CD14-positive monocyte (primary cell): Measurements from ENCODE around the gene KCNT2. TPM values are rescaled to one million over a fixed set of nuclear protein-coding genes. Genes with fewer than 3 reads are reported as not detected.

ENCODE experiments used
- DNase-seq, 3 donors: peaks; one replicate each; pipeline ENCODE4 v3.0.0-alpha.2; 2011 to 2022
- H2AFZ ChIP-seq: 2 replicates; pipeline ENCODE4 v1.6.0; 2012; ENCODE audit warnings: mild to moderate bottlenecking, low read depth, low read length, inconsistent platforms; ENCODE audit not compliant: insufficient read depth, poor library complexity, severe bottlenecking
- H3K27ac ChIP-seq, 2 donors: 1 replicate in 1 of 2; 2 replicates in 1 of 2; pipeline ENCODE4 v1.5.1; 2012 to 2013; ENCODE audit warnings: low read length in 2 of 2, control low read depth in 1 of 2, inconsistent platforms in 1 of 2, low read depth in 1 of 2, mild to moderate bottlenecking in 1 of 2
- H3K27me3 ChIP-seq, 2 donors: one replicate each; pipeline versions ENCODE4 v1.6.0 to v1.6.1; 2011 to 2013; ENCODE audit warnings: low read length in 2 of 2; ENCODE audit not compliant: control insufficient read depth in 2 of 2, insufficient read depth in 2 of 2
- H3K36me3 ChIP-seq, 2 donors: replicated peaks in 1 of 2; 1 replicate in 1 of 2; 2 replicates in 1 of 2; pipeline versions ENCODE4 v1.5.1 to v1.6.1; 2012 to 2013; ENCODE audit warnings: low read length in 2 of 2, control low read depth in 1 of 2, inconsistent platforms in 1 of 2, mild to moderate bottlenecking in 1 of 2; ENCODE audit not compliant: insufficient read depth in 2 of 2, control insufficient read depth in 1 of 2
- H3K4me1 ChIP-seq, 2 donors: 1 replicate in 1 of 2; 2 replicates in 1 of 2; pipeline versions ENCODE4 v1.5.1 to v1.6.1; 2012 to 2013; ENCODE audit warnings: low read length in 2 of 2, control low read depth in 1 of 2, inconsistent platforms in 1 of 2, mild to moderate bottlenecking in 1 of 2, moderate library complexity in 1 of 2; ENCODE audit not compliant: insufficient read depth in 2 of 2, control insufficient read depth in 1 of 2
- H3K4me2 ChIP-seq: replicated peaks from 2 replicates; pipeline ENCODE3; 2012; ENCODE audit warnings: low read length, moderate library complexity, mild to moderate bottlenecking; ENCODE audit not compliant: poor library complexity, severe bottlenecking; ENCODE audit errors: extremely low read depth
- H3K4me3 ChIP-seq, 3 experiments: fragments of 200-600 bp in 1 of 3; sonication (generic) in 1 of 3; replicated peaks in 1 of 3; 1 replicate in 2 of 3; 2 replicates in 1 of 3; pipeline ENCODE4 v1.5.1; 2011 to 2013; ENCODE audit warnings: low read length in 3 of 3, mild to moderate bottlenecking in 3 of 3, control low read depth in 2 of 3, low read depth in 2 of 3, inconsistent platforms in 1 of 3, moderate library complexity in 1 of 3
- H3K79me2 ChIP-seq: 2 replicates; pipeline ENCODE4 v1.6.0; 2012; ENCODE audit warnings: mild to moderate bottlenecking, control low read depth, inconsistent platforms, low read length, moderate library complexity; ENCODE audit not compliant: insufficient read depth
- H3K9ac ChIP-seq: 2 replicates; pipeline ENCODE4 v1.6.0; 2017; ENCODE audit warnings: low read length, mild to moderate bottlenecking; ENCODE audit not compliant: insufficient read depth, poor library complexity, severe bottlenecking
- H3K9me3 ChIP-seq, 2 donors: replicated peaks in 1 of 2; 1 replicate in 1 of 2; 2 replicates in 1 of 2; pipeline versions ENCODE4 v1.5.1 to v1.6.1; 2012 to 2013; ENCODE audit warnings: low read length in 2 of 2, control low read depth in 1 of 2; ENCODE audit not compliant: control insufficient read depth in 1 of 2, insufficient read depth in 1 of 2
- H4K20me1 ChIP-seq: 2 replicates; pipeline ENCODE4 v1.6.0; 2012; ENCODE audit warnings: mild to moderate bottlenecking, low read length, control low read depth, moderate library complexity; ENCODE audit not compliant: insufficient read depth
- H3K27ac Mint-ChIP-seq, 7 donors: one replicate each; pipeline ENCODE4 v1.8.0; 2020; ENCODE audit warnings: mild to moderate bottlenecking in 7 of 7, mixed read lengths in 7 of 7, moderate library complexity in 6 of 7, inconsistent platforms in 2 of 7
- H3K27me3 Mint-ChIP-seq, 3 donors: one replicate each; pipeline ENCODE4 v1.8.0; 2021 to 2022; ENCODE audit warnings: low read depth in 3 of 3, mild to moderate bottlenecking in 3 of 3, mixed read lengths in 3 of 3, moderate library complexity in 3 of 3, inconsistent platforms in 1 of 3
- H3K36me3 Mint-ChIP-seq, 2 donors: one replicate each; pipeline ENCODE4 v1.8.0; 2020; ENCODE audit warnings: mixed read lengths in 2 of 2, inconsistent platforms in 1 of 2, mild to moderate bottlenecking in 1 of 2
- H3K4me1 Mint-ChIP-seq: one replicate; pipeline ENCODE4 v1.8.0; 2020; ENCODE audit warnings: mild to moderate bottlenecking, mixed read lengths
- H3K4me3 Mint-ChIP-seq, 2 donors: one replicate each; pipeline ENCODE4 v1.8.0; 2020; ENCODE audit warnings: mild to moderate bottlenecking in 2 of 2, mixed read lengths in 2 of 2, moderate library complexity in 1 of 2
- H3K9me3 Mint-ChIP-seq, 7 donors: one replicate each; pipeline ENCODE4 v1.8.0; 2020 to 2022; ENCODE audit warnings: mixed read lengths in 7 of 7, mild to moderate bottlenecking in 6 of 7, moderate library complexity in 6 of 7, inconsistent platforms in 2 of 7
- WGBS: methylation state at CpG from one replicate; pipeline ENCODE4 v1.1.5; 2013; ENCODE audit warnings: missing lambda C conversion rate; ENCODE audit not compliant: insufficient coverage; 5-methylcytosine and 5-hydroxymethylcytosine counted together
- intact Hi-C, 2 donors: fragments of 100-400 bp; cut with micrococcal nuclease; formaldehyde crosslinking; loops; one replicate each; pipeline versions ENCODE4 v1.15.0 to v1.15.1; 2023
- polyA plus RNA-seq, 3 donors: library from polyadenylated mRNA; depleted of rRNA in 1 of 3; unstranded in 2 of 3; stranded (reverse) in 1 of 3; fragments of 300-500 nt in 2 of 3; fragments of >200 nt in 1 of 3; fragmentation: Illumina TruSeq in 2 of 3; gene quantifications; 1 replicate in 2 of 3; 2 replicates in 1 of 3; pipeline ENCODE4 v1.2.3, GENCODE V29; 2012 to 2021
- TF ChIP-seq, protein P1 (sequence below): fragments of 200-600 bp; IDR thresholded peaks from one replicate; pipeline ENCODE4 v1.8.0; 2022; ENCODE audit warnings: antibody characterized with exemption, mild to moderate bottlenecking

Gene KCNT2
- polyA plus RNA-seq, 3 donors, result not detected

DNA sequence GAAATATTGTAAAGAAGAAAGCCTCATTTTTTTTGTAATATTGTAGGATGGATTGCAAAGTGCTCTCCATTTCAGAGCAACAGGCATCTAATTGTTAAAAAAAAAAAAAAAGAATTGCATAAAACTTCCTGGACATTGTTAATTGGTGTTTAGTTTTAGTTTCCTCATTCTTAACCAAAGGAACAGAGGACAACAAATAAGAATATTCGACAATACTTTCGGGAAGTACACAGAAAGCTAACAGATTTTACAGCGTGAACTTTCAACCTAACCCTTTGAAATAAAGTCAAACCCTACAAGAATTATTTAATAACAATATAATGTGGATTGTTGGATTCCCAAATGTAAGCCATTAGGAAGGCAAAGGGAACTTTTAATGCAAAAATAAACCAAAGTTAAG lies 284.4 kb downstream of the KCNT2 start:
- TF ChIP-seq, protein P1, sequence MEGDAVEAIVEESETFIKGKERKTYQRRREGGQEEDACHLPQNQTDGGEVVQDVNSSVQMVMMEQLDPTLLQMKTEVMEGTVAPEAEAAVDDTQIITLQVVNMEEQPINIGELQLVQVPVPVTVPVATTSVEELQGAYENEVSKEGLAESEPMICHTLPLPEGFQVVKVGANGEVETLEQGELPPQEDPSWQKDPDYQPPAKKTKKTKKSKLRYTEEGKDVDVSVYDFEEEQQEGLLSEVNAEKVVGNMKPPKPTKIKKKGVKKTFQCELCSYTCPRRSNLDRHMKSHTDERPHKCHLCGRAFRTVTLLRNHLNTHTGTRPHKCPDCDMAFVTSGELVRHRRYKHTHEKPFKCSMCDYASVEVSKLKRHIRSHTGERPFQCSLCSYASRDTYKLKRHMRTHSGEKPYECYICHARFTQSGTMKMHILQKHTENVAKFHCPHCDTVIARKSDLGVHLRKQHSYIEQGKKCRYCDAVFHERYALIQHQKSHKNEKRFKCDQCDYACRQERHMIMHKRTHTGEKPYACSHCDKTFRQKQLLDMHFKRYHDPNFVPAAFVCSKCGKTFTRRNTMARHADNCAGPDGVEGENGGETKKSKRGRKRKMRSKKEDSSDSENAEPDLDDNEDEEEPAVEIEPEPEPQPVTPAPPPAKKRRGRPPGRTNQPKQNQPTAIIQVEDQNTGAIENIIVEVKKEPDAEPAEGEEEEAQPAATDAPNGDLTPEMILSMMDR, result no peak
- Mint-ChIP-seq H3K36me3 (no peaks in the 10 kb centered on the region), H3K9me3 (no peaks in the 10 kb centered on the region), H3K4me1 (no peaks in the 10 kb centered on the region), H3K4me3 (no peak overlapping the region), H3K27ac (no peak overlapping the region), H3K27me3 (peaks cover 0 to 3% (median 0%) of the 10 kb centered on the region in 3 donors)
- no peak for DNase-seq
- no peak overlapping the region for H3K9ac ChIP-seq
- H3K79me2 ChIP-seq, result no peaks in the 10 kb centered on the region
- H2AFZ ChIP-seq, result no peak overlapping the region
- H3K9me3 ChIP-seq, result no peaks in the 10 kb centered on the region
- H3K27ac ChIP-seq, result no peak overlapping the region
- WGBS, result no CpG with 5 or more reads among the region's 3 CpGs
- H3K27me3 ChIP-seq, result no peaks in the 10 kb centered on the region
- no peak overlapping the region for H3K4me2 ChIP-seq
- H3K4me3 ChIP-seq, result no peak overlapping the region
- H3K36me3 ChIP-seq, result no peaks in the 10 kb centered on the region
- intact Hi-C loops, result no loop called here
- no peaks in the 10 kb centered on the region for H3K4me1 ChIP-seq
- no peaks in the 10 kb centered on the region for H4K20me1 ChIP-seq

DNA sequence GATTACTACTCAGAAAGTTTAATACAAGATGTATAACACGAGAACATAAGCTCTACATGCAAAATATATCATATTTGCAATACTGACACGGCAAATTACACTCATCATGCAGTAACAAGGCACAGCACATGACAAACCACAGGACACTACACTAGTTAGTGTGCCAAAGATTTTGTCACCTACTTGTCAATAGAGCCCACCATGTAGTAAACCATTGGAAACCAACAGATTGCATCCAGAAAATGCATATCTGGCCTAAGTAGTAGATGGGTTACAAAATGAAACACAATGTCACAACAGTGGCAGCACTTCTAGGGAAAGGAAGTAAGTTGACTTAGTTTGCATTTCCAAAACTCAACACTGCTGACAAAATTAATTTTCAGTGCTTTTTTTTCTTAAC lies 288.9 kb downstream of the KCNT2 start:
- Histone ChIP-seq H3K27me3 (no peaks in the 10 kb centered on the region), H3K4me1 (no peaks in the 10 kb centered on the region), H4K20me1 (no peaks in the 10 kb centered on the region), H3K36me3 (no peaks in the 10 kb centered on the region), H2AFZ (no peak overlapping the region), H3K4me2 (no peak overlapping the region), H3K9ac (no peak overlapping the region), H3K9me3 (no peaks in the 10 kb centered on the region), H3K79me2 (no peaks in the 10 kb centered on the region), H3K27ac (no peak overlapping the region), H3K4me3 (no peak overlapping the region)
- no peak for DNase-seq
- WGBS, result no CpG with 5 or more reads among the region's 2 CpGs
- Mint-ChIP-seq H3K4me3 (no peak overlapping the region), H3K27me3 (no peaks in the 10 kb centered on the region), H3K36me3 (no peaks in the 10 kb centered on the region), H3K4me1 (no peaks in the 10 kb centered on the region), H3K9me3 (no peaks in the 10 kb centered on the region), H3K27ac (no peak overlapping the region)
- intact Hi-C loops, result no loop called here
- TF ChIP-seq, protein P1, result no peak
